ACC112 (cell line): Measurements from ENCODE around the gene ITPKB.
"Not testable (repeated sequence)": the region's sequence is repeated elsewhere in the genome, so short reads cannot be mapped to it uniquely, and the experiment has no call there.

Experiments
- H2AFZ ChIP-seq: fragments of 200-600 bp; sonication (generic); one replicate; pipeline ENCODE4 v1.6.0; 2017; ENCODE audit warnings: antibody characterized with exemption, low read length; ENCODE audit not compliant: unreplicated experiment
- H3K27ac ChIP-seq: fragments of 200-600 bp; sonication (generic); 2 replicates; pipeline ENCODE4 v1.5.1; 2014; ENCODE audit warnings: low read depth, mild to moderate bottlenecking, antibody characterized with exemption, low read length, moderate library complexity
- H3K27me3 ChIP-seq: fragments of 200-600 bp; sonication (generic); 2 replicates; pipeline ENCODE4 v1.6.1; 2014; ENCODE audit warnings: mild to moderate bottlenecking, antibody characterized with exemption, low read length, moderate library complexity, mixed read lengths; ENCODE audit not compliant: insufficient read depth
- H3K36me3 ChIP-seq: fragments of 200-600 bp; sonication (generic); 2 replicates; pipeline ENCODE4 v1.6.1; 2016; ENCODE audit warnings: mild to moderate bottlenecking, antibody characterized with exemption, low read length, moderate library complexity, mixed read lengths; ENCODE audit not compliant: insufficient read depth
- H3K4me1 ChIP-seq: fragments of 200-600 bp; sonication (generic); one replicate; pipeline ENCODE4 v1.6.1; 2016; ENCODE audit warnings: low read length, mixed read lengths; ENCODE audit not compliant: insufficient read depth, unreplicated experiment, control insufficient read depth
- H3K4me3 ChIP-seq: fragments of 200-600 bp; sonication (generic); 2 replicates; pipeline ENCODE4 v1.5.1; 2014; ENCODE audit warnings: mild to moderate bottlenecking, low read depth, low read length
- H3K79me2 ChIP-seq: fragments of 200-600 bp; sonication (generic); one replicate; pipeline ENCODE4 v1.6.0; 2016; ENCODE audit warnings: low read length; ENCODE audit not compliant: control insufficient read depth, unreplicated experiment, insufficient read depth

The ITPKB gene

GRCh38 chr1:226598955-226599354, 140.1 kb downstream of the ITPKB start:
- not testable (repeated sequence) for H3K36me3 ChIP-seq, H3K79me2 ChIP-seq, H2AFZ ChIP-seq, H3K4me3 ChIP-seq, H3K27ac ChIP-seq
- Histone ChIP-seq H3K4me1 (peaks cover 19% of the 10 kb centered on the region), H3K27me3 (peaks cover 44% of the 10 kb centered on the region)

- no peak overlapping the region for H3K4me3 ChIP-seq
- H3K27ac ChIP-seq = no peak overlapping the region
- H3K4me1 ChIP-seq = peaks cover 14% of the 10 kb centered on the region
- H3K36me3 ChIP-seq = no peaks in the 10 kb centered on the region
- no peak overlapping the region for H2AFZ ChIP-seq
- H3K27me3 ChIP-seq = peaks cover 49% of the 10 kb centered on the region
- no peaks in the 10 kb centered on the region for H3K79me2 ChIP-seq
Observed at GRCh38 chr1:226598455-226598849, 140.6 kb downstream of the ITPKB start.

- no peaks in the 10 kb centered on the region for H3K79me2 ChIP-seq
- no peak overlapping the region for H3K27ac ChIP-seq
- H3K4me1 ChIP-seq = peaks cover 8% of the 10 kb centered on the region
- H3K36me3 ChIP-seq = no peaks in the 10 kb centered on the region
- peaks cover 53% of the 10 kb centered on the region for H3K27me3 ChIP-seq
- H2AFZ ChIP-seq = no peak overlapping the region
- H3K4me3 ChIP-seq = no peak overlapping the region
Observed at GRCh38 chr1:226597616-226598454, 141.2 kb downstream of the ITPKB start.

GRCh38 chr1:226596531-226597165, 142.4 kb downstream of the ITPKB start:
- Histone ChIP-seq H3K27ac (no peak overlapping the region), H3K4me1 (no peaks in the 10 kb centered on the region), H3K27me3 (peaks cover 54% of the 10 kb centered on the region), H3K79me2 (no peaks in the 10 kb centered on the region), H2AFZ (no peak overlapping the region), H3K36me3 (no peaks in the 10 kb centered on the region), H3K4me3 (no peak overlapping the region)

GRCh38 chr1:226593541-226593940, 145.5 kb downstream of the ITPKB start:
- Histone ChIP-seq H3K27ac (no peak overlapping the region), H3K4me1 (no peaks in the 10 kb centered on the region), H3K4me3 (no peak overlapping the region), H3K27me3 (peaks cover 47% of the 10 kb centered on the region), H3K79me2 (no peaks in the 10 kb centered on the region), H3K36me3 (no peaks in the 10 kb centered on the region), H2AFZ (no peak overlapping the region)

- Histone ChIP-seq H3K36me3 (no peaks in the 10 kb centered on the region), H3K4me1 (no peaks in the 10 kb centered on the region), H3K27me3 (peaks cover 36% of the 10 kb centered on the region)
Observed at GRCh38 chr1:226590614-226591013, 148.5 kb downstream of the ITPKB start.

GRCh38 chr1:226589008-226589733, 149.9 kb downstream of the ITPKB start:
- Histone ChIP-seq H3K4me3 (no peak overlapping the region), H3K4me1 (no peaks in the 10 kb centered on the region), H3K36me3 (no peaks in the 10 kb centered on the region), H2AFZ (no peak overlapping the region), H3K27ac (no peak overlapping the region), H3K79me2 (no peaks in the 10 kb centered on the region), H3K27me3 (peaks cover 35% of the 10 kb centered on the region)

More at GRCh38 chr1:226590614-226591013, 148.5 kb downstream of the ITPKB start:
- Histone ChIP-seq H2AFZ (no peak overlapping the region), H3K79me2 (no peaks in the 10 kb centered on the region), H3K27ac (no peak overlapping the region), H3K4me3 (no peak overlapping the region)

- Histone ChIP-seq H3K79me2 (no peaks in the 10 kb centered on the region), H3K4me1 (no peaks in the 10 kb centered on the region), H3K36me3 (no peaks in the 10 kb centered on the region), H3K4me3 (no peak overlapping the region), H3K27me3 (peaks cover 34% of the 10 kb centered on the region), H3K27ac (no peak overlapping the region), H2AFZ (no peak overlapping the region)
Observed at GRCh38 chr1:226588484-226588883, 150.6 kb downstream of the ITPKB start.

- H3K4me3 ChIP-seq = no peak overlapping the region
- H2AFZ ChIP-seq = no peak overlapping the region
- no peak overlapping the region for H3K27ac ChIP-seq
- H3K79me2 ChIP-seq = no peaks in the 10 kb centered on the region
- H3K27me3 ChIP-seq = peaks cover 40% of the 10 kb centered on the region
- H3K36me3 ChIP-seq = no peaks in the 10 kb centered on the region
- no peaks in the 10 kb centered on the region for H3K4me1 ChIP-seq
Observed at GRCh38 chr1:226586650-226587422, 152.2 kb downstream of the ITPKB start.

- Histone ChIP-seq H3K27ac (no peak overlapping the region), H3K4me1 (no peaks in the 10 kb centered on the region), H3K79me2 (no peaks in the 10 kb centered on the region), H2AFZ (no peak overlapping the region), H3K36me3 (no peaks in the 10 kb centered on the region), H3K27me3 (peaks cover 37% of the 10 kb centered on the region), H3K4me3 (no peak overlapping the region)
Observed at GRCh38 chr1:226586116-226586515, 153.0 kb downstream of the ITPKB start.
